Astrocyte of the cerebellum (primary cell): Measurements from ENCODE around the gene UIMC1.

Source experiments
- DNase-seq: peaks from one replicate; pipeline ENCODE4 v3.0.0-alpha.2; 2011; ENCODE audit warnings: low read depth
- H3K4me3 ChIP-seq: 2 replicates; pipeline ENCODE4 v1.5.1; 2011; ENCODE audit warnings: mild to moderate bottlenecking, low read depth, low read length, moderate library complexity
- CTCF ChIP-seq: IDR thresholded peaks from 2 replicates; pipeline ENCODE4 v1.5.1; 2012; ENCODE audit warnings: low read length, low read depth, moderate library complexity, mild to moderate bottlenecking; ENCODE audit errors: missing control alignments
- in situ Hi-C: cut with HindIII; loops from 2 replicates; pipeline ENCODE4 v1.10.0; 2017; ENCODE audit warnings: low sequenced_read_pairs

Gene UIMC1

GRCh38 chr5:176859916-176860315 is 146.7 kb downstream of the UIMC1 start:
- no peak overlapping the region for H3K4me3 ChIP-seq
- no peak for DNase-seq
- TF ChIP-seq CTCF: no peak
- in situ Hi-C loops: no loop called here

GRCh38 chr5:176857894-176858273 is 148.7 kb downstream of the UIMC1 start:
- in situ Hi-C loops: no loop called here
- TF ChIP-seq CTCF: no peak
- no peak for DNase-seq
- H3K4me3 ChIP-seq: no peak overlapping the region

- no peak for DNase-seq
- in situ Hi-C loops: no loop called here
Measured at GRCh38 chr5:176857216-176857893, 149.2 kb downstream of the UIMC1 start.

GRCh38 chr5:176856746-176857145 is 149.8 kb downstream of the UIMC1 start:
- no peak for DNase-seq
- in situ Hi-C loops: no loop called here
- no peak overlapping the region for H3K4me3 ChIP-seq
- TF ChIP-seq CTCF: no peak

More at GRCh38 chr5:176857216-176857893, 149.2 kb downstream of the UIMC1 start:
- no peak overlapping the region for H3K4me3 ChIP-seq
- no peak for TF ChIP-seq CTCF

GRCh38 chr5:176855598-176855997 is 151.0 kb downstream of the UIMC1 start:
- in situ Hi-C loops: no loop called here
- H3K4me3 ChIP-seq: no peak overlapping the region
- DNase-seq: no peak
- no peak for TF ChIP-seq CTCF
